Activated naive CD8-positive, alpha-beta T cell treated with anti-CD3 and anti-CD28 coated beads, Interleukin-2, amount 10 ng/mL, durations not matched to agents 7 days and 5 days (primary cell): ENCODE data around the gene SULT1C4. TPM values are rescaled to one million over a fixed set of nuclear protein-coding genes. Genes with fewer than 3 reads are reported as not detected.
"Not testable (repeated sequence)": the region's sequence is repeated elsewhere in the genome, so short reads cannot be mapped to it uniquely, and the experiment has no call there.

Experiments used
- ATAC-seq: fragments of 150-1000 bp; cut with Tn5 transposase; one replicate; pipeline ENCODE4 v1.10.0; 2021; ENCODE audit warnings: low read depth, moderate library complexity
- POLR2A ChIA-PET: fragments of 350-600 bp; sonication (Branson Sonifier 250); formaldehyde crosslinking; loops from one replicate; lab custom pipeline; 2021; ENCODE audit warnings: antibody characterized with exemption; lab: Charles Lee
- DNase-seq: peaks from one replicate; pipeline ENCODE4 v3.0.0; 2021
- H3K27ac Mint-ChIP-seq: one replicate; pipeline ENCODE4 v1.8.0; 2022; ENCODE audit warnings: mild to moderate bottlenecking, mixed read lengths
- H3K27me3 Mint-ChIP-seq: one replicate; pipeline ENCODE4 v1.8.0; 2022; ENCODE audit warnings: mild to moderate bottlenecking, moderate library complexity, mixed read lengths
- H3K36me3 Mint-ChIP-seq: one replicate; pipeline ENCODE4 v1.8.0; 2021; ENCODE audit warnings: mild to moderate bottlenecking, mixed read lengths
- H3K4me1 Mint-ChIP-seq: one replicate; pipeline ENCODE4 v1.8.0; 2021; ENCODE audit warnings: mixed read lengths
- H3K4me3 Mint-ChIP-seq: one replicate; pipeline ENCODE4 v1.8.0; 2022; ENCODE audit warnings: mild to moderate bottlenecking, moderate library complexity, mixed read lengths
- H3K9me3 Mint-ChIP-seq: one replicate; pipeline ENCODE4 v1.8.0; 2021; ENCODE audit warnings: mixed read lengths
- total RNA-seq, 2 experiments: library from RNA; stranded (reverse); gene quantifications; one replicate each; pipeline ENCODE4 v1.2.3, GENCODE V29; 2021

Gene SULT1C4
- total RNA-seq, result not detected

DNA sequence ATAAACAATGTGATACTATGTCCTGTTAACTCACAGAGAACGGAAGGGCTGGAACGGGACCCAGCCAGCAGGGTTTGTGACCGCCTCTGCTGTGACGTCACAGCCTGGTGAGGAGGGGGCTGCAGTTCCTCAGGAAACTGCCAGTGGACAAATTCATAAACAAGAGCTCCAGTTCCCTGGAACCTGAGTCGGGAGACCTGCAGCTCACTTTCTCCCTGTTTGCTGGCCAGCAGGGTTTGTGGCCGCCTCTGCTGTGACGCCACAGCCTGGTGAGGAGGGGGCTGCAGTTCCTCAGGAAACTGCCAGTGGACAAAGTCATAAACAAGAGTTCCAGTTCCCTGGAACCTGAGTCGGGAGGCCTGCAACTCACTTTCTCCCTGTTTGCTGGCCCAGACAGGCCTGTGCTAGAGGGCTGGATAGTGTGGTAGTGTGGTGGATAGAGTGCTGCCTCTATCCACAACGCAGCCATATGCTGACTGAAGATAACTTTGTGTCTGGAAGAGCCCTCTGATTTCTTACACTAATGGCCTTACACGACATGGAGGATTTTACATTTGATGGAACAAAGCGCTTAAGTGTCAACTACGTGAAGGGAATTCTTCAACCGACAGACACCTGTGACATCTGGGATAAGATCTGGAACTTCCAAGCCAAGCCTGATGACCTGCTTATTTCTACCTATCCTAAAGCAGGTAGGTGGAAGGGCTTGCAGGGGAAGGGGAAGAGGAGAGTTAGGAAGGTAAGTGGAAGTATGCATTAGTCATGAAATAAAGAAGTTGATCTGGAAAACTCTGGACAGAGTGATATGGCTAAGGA, at the start of gene SULT1C4:
SULT1C4 (plus strand) TSS at position 140 of the 816 bp plus-strand sequence; CDS start at position 524, 384 bp downstream.
- Mint-ChIP-seq H3K27me3 (peaks cover 10% of the 10 kb centered on the region), H3K36me3 (no peaks in the 10 kb centered on the region), H3K9me3 (no peaks in the 10 kb centered on the region), H3K27ac (no peak within 1 kb of the TSS), H3K4me3 (no peak within 1 kb of the TSS), H3K4me1 (no peaks in the 10 kb centered on the region)
- ATAC-seq (no peak), DNase-seq (no peak)
- POLR2A ChIA-PET, result no interaction called here

DNA sequence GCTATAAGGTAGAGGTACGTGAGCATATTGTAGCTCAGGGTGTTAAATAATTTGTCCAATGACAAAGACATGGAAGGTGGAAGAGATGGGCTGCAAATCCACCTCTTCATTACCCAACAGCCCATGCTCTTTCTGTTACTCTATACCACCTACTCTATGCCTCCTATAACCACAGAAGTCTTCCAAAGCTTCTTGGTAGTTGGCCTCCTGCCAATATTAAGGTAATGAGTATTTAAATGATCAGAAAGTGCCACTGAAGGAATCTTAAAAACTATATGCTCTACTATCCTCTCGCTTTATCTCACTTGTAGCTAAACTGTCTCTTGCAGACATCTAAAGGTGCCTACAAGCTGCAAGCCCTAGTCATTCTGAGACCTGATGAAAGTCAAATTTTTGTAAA, 48.0 kb upstream of the SULT1C4 start:
- Mint-ChIP-seq H3K9me3 (peaks cover 1% of the 10 kb centered on the region), H3K27ac (no peak overlapping the region), H3K4me1 (no peaks in the 10 kb centered on the region), H3K27me3 (peaks cover 8% of the 10 kb centered on the region), H3K4me3 (no peak overlapping the region), H3K36me3 (no peaks in the 10 kb centered on the region)
- ATAC-seq, result no peak
- POLR2A ChIA-PET, result no interaction called here
- DNase-seq, result no peak

DNA sequence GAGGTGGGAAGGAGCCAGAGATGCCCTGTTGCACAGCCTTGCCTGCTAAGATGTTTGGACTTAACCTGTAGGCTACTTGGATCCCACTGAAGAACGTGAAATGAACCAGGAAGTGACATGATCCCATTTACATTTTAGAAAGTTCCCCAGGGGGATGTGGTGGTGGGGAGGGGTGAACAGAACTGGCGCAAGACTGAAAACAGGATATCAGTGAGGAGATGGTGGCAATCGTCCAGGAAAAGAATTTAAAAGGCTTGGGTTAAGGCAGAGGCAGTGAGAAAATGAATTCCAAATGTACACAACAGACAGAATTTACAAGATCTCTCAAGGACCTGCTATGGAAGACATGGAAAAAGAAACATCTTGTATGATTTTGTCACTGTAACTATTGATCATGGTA, 46.8 kb upstream of the SULT1C4 start:
- no peak overlapping the region for H3K4me3 Mint-ChIP-seq
- peaks cover 8% of the 10 kb centered on the region for H3K27me3 Mint-ChIP-seq
- no peak overlapping the region for H3K27ac Mint-ChIP-seq
- no peaks in the 10 kb centered on the region for H3K4me1 Mint-ChIP-seq
- no peak for ATAC-seq
- no peak for DNase-seq
- peaks cover 1% of the 10 kb centered on the region for H3K9me3 Mint-ChIP-seq
- POLR2A ChIA-PET, result no interaction called here
- no peaks in the 10 kb centered on the region for H3K36me3 Mint-ChIP-seq

DNA sequence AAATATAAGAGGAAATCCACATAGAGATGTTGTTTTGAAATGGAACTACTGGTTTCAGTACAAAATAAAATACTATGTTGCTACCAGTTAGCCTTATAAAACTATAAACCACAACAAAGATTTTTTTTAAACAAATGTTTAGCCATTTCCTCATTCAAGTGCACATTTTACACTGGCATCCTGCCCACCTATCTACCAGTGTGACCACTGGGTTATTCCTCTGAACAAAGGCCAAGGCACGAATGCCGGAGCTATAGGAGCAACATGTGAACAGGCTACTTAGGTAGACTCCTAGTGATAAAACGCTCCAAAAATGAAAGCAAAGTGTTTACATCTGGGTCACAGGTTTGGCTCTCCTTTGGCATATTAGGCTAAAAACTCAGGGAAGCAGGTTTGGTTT, 31.8 kb upstream of the SULT1C4 start:
- DNase-seq, result no peak
- no peaks in the 10 kb centered on the region for H3K36me3 Mint-ChIP-seq
- no peak overlapping the region for H3K27ac Mint-ChIP-seq
- ATAC-seq, result no peak
- POLR2A ChIA-PET, result no interaction called here
- H3K4me1 Mint-ChIP-seq, result no peaks in the 10 kb centered on the region
- H3K27me3 Mint-ChIP-seq, result peaks cover 3% of the 10 kb centered on the region
- no peak overlapping the region for H3K4me3 Mint-ChIP-seq
- H3K9me3 Mint-ChIP-seq, result no peaks in the 10 kb centered on the region

DNA sequence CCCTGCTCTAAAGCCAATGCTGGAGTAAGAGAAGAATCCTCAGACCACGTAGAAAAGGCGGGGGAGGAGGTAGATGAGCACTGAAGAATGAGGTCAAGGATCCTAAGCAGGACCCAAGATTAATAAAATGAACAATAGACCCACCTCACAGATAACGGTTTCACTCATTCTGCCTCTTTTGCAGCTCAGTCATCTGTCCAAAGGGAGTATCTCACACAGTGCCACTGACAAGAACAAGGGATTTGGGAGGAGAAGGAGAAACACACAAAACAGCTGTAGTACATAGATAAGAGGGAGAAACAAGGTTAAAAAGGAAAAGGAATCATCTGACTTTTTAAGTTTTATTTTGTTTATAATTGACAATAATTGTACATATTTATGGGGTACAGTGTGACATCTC, 30.9 kb upstream of the SULT1C4 start:
- Mint-ChIP-seq H3K4me3 (no peak overlapping the region), H3K27ac (no peak overlapping the region), H3K27me3 (peaks cover 3% of the 10 kb centered on the region), H3K4me1 (no peaks in the 10 kb centered on the region), H3K9me3 (no peaks in the 10 kb centered on the region), H3K36me3 (no peaks in the 10 kb centered on the region)
- DNase-seq, result no peak
- no peak for ATAC-seq
- POLR2A ChIA-PET, result no interaction called here

DNA sequence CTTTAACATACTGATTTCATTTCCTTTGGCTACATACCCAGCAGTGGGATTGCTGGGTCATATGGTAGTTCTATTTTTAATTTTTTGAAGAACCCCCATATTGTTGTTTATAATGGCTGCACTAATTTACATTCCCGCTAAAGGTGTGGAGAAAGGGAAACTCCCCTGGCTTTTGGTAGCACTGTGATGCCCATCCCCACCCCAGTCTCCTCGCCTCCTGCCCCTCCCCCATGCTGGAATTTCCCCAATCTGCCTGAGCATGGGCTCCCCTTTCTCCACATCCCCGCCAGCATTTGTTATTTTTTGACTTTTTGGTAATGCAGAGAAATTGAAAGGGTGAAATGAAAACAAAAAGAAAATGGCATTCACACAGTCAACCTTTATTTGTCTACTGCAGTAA, 30.0 kb upstream of the SULT1C4 start:
- DNase-seq (no peak), ATAC-seq (no peak)
- Mint-ChIP-seq H3K27ac (no peak overlapping the region), H3K36me3 (no peaks in the 10 kb centered on the region), H3K27me3 (peaks cover 8% of the 10 kb centered on the region), H3K9me3 (no peaks in the 10 kb centered on the region), H3K4me1 (no peaks in the 10 kb centered on the region), H3K4me3 (no peak overlapping the region)
- POLR2A ChIA-PET, result no interaction called here

DNA sequence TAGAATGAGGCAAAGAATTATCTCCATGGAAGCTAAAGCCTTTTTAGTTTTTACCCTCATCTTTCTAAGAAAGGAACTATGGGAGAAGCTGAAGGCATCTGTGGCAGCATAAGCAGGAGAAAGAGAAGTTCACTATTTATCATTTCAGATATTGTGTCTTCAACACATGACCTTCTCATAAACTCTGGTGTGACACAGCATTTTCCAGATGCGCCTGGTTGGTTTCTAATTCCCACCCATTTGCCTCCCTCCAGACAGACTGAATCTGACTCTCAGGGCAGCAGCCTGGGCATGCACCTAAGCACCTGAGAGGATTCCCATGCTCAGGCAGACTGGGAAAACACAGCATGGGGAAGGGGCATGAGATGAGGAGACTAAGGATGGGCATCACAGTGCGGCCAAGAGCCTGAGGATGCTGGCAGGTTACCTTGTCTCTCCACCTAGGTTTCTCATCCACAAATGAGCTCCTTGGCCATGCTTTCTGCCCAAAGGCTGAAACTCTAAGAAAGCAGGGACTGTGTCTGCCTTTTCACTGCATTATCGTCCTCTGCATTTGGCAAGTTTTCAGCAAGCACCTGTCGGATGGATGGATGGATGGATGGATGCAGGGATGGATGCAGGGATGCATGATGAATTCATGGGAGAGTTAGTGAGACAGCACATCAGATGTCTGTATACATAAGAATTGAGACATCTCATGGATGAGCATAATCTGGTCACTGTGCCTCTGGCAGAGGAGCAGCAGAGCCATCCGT, 28.8 kb upstream of the SULT1C4 start:
- POLR2A ChIA-PET, result no interaction called here
- no peak overlapping the region for H3K27ac Mint-ChIP-seq
- no peak overlapping the region for H3K4me3 Mint-ChIP-seq
- no peaks in the 10 kb centered on the region for H3K9me3 Mint-ChIP-seq
- peaks cover 5% of the 10 kb centered on the region for H3K27me3 Mint-ChIP-seq
- ATAC-seq (no peak), DNase-seq (no peak)
- H3K4me1 Mint-ChIP-seq, result no peaks in the 10 kb centered on the region
- no peaks in the 10 kb centered on the region for H3K36me3 Mint-ChIP-seq

DNA sequence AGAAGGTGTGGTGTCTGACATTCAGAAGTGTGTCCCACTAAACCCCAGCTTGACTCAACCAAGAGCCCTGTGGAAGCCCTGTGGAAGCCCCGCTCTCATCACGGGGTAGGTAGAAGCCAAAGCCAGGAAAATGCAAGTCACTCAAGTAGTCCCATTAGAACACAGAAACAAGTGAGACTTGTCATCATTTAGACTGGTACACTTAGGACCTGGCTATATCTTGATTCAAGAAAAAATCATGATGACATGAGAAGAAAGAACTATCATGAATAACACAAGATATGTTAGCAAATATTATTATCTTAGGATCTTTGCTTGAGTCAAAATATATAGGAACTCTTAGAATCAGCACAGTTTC, 28.2 kb upstream of the SULT1C4 start:
- POLR2A ChIA-PET, result no interaction called here
- Mint-ChIP-seq H3K9me3 (no peaks in the 10 kb centered on the region), H3K4me1 (no peaks in the 10 kb centered on the region)

DNA sequence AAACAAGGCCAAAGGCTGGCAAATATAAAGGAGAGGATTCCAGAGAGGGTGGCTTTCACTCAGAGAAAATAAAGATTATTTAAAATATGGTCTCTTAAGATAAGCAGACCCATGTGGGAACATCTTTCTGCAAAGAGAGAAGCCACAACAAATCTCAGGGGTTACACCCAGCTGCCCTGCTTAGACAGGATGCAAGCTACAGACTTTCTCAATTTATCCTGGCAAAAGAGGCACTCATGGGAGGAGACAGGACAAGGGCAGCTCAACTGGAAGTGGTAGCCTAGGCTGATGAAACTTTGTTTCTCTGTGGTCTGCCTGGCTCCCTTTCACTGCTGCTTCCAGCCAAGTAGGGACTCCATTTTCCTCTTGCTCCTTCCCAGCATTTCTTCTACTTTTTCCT, 25.9 kb upstream of the SULT1C4 start:
- no peak overlapping the region for H3K4me3 Mint-ChIP-seq
- H3K27ac Mint-ChIP-seq, result no peak overlapping the region
- ATAC-seq (no peak), DNase-seq (no peak)
- H3K4me1 Mint-ChIP-seq, result no peaks in the 10 kb centered on the region
- POLR2A ChIA-PET, result no interaction called here
- H3K9me3 Mint-ChIP-seq, result no peaks in the 10 kb centered on the region
- no peaks in the 10 kb centered on the region for H3K36me3 Mint-ChIP-seq
- H3K27me3 Mint-ChIP-seq, result peaks cover 8% of the 10 kb centered on the region

More for the DNA sequence above, 28.2 kb upstream of the SULT1C4 start:
- DNase-seq, result no peak
- Mint-ChIP-seq H3K36me3 (no peaks in the 10 kb centered on the region), H3K27ac (no peak overlapping the region), H3K4me3 (no peak overlapping the region), H3K27me3 (peaks cover 5% of the 10 kb centered on the region)
- no peak for ATAC-seq

DNA sequence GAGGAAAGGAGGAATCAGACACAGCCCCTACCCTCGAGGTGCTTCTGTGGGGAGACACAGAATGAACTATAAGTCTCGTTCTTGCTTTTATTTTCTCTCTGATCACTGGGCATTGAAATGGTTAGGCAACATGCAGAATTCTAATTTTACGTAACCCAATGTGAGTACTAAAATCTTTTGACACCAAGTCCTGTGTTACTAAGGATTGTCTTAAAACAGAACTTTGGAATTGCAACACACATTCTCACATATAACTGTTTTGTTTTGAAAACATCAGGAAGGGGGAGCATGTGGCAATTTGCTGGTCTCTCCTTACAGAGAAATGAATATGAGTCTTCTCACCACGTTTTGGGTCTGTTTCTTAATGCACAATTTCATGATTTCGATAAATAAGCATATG, 23.6 kb upstream of the SULT1C4 start:
- ATAC-seq (no peak), DNase-seq (no peak)
- Mint-ChIP-seq H3K36me3 (no peaks in the 10 kb centered on the region), H3K27me3 (peaks cover 14% of the 10 kb centered on the region), H3K4me3 (no peak overlapping the region), H3K27ac (no peak overlapping the region), H3K4me1 (peaks cover under 1% of the 10 kb centered on the region), H3K9me3 (no peaks in the 10 kb centered on the region)
- POLR2A ChIA-PET, result no interaction called here

DNA sequence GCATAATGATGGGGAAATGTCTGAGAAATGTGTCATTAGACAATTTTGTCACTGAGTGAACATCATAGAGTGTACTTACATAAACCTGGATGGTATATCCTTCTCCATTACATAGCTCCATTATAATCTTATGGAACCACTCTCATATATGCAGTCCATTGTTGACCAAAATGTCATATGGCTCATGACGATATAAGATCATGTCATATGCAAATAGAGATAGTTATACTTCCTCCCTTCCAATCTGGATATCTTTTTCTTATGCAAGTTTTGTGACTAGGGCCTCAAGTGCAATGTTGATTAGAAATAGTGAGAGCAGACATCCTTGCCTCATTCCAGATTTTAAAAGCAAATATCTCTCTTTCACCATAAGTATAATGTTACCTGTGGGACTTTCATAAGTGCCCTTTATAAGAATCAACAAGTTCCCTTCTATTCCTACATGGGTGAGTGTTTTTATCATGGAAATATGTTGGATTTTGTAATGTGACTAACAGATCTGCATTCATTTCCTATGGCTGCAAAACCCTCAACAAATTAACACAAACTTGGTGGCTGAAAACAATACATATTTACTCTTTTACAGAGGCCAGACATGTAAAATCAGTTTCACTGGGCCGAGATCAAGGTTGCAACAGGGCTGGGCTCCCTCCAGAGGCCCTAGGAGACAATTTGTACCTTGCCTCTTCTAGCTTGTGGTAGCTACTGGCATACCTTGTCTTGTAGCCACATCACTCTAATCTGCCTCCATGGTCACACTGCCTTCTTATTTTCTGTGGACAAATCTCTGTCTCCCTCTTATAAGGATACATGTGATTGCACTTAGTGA, 21.6 kb upstream of the SULT1C4 start:
- no peak overlapping the region for H3K27ac Mint-ChIP-seq
- ATAC-seq, result no peak
- H3K9me3 Mint-ChIP-seq, result no peaks in the 10 kb centered on the region
- no peak for DNase-seq
- peaks cover 4% of the 10 kb centered on the region for H3K4me1 Mint-ChIP-seq
- peaks cover 22% of the 10 kb centered on the region for H3K27me3 Mint-ChIP-seq
- H3K36me3 Mint-ChIP-seq, result peaks cover 2% of the 10 kb centered on the region
- no peak overlapping the region for H3K4me3 Mint-ChIP-seq
- POLR2A ChIA-PET, result no interaction called here

DNA sequence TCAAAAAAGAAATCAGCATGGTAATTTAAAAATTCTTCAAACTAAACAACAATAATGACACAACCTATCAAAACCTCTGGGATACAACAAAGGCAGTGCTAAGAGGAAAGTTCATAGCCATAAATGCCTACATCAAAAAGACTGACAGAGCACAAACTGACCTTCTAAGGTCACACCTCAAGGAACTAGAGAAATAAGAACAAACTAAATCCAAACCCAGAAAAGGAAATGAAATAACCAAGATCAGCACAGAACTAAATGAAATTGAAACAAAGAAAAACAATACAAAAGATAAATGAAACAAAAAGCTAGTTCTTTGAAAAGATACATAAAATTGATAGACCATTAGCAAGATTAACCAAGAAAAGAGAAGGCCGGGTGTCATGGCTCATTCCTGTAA, 18.4 kb upstream of the SULT1C4 start:
- H3K9me3 Mint-ChIP-seq, H3K36me3 Mint-ChIP-seq, H3K4me3 Mint-ChIP-seq, H3K4me1 Mint-ChIP-seq, POLR2A ChIA-PET, DNase-seq, ATAC-seq, H3K27ac Mint-ChIP-seq: not testable (repeated sequence)
- peaks cover 23% of the 10 kb centered on the region for H3K27me3 Mint-ChIP-seq

DNA sequence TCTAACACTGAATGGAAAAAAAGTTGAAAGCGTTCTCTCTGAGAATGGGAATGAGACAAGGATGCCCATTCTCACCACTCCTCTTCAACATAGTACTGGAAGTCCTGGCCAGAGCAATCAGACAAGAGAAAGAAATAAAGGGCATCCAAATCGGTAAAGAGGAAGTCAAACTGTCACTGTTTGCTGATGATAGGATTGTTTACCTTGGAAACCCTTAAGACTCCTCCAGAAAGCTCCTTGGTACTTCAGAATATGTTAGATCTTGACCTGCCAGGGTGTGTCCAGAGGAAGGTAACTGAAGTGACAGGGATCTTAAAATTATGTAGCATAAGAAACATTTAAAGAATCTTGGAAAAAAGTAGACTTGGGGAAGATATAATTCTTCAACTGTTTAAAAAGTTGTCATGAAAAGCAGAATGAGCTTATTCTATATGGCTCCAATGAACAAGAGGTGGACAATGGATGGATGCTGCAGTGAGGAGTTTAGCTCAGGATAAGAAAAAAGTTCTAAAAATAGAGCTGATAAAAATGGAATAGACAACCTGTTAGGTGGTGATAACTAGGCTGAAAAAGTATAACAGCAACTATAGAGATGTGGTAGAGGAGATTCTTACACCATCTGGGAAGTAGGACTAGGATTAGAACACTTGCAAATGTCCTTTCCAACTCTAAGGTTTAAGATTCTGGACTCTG, 16.8 kb upstream of the SULT1C4 start:
- ATAC-seq (no peak), DNase-seq (no peak)
- peaks cover 2% of the 10 kb centered on the region for H3K36me3 Mint-ChIP-seq
- H3K4me1 Mint-ChIP-seq, result peaks cover 4% of the 10 kb centered on the region
- peaks cover 25% of the 10 kb centered on the region for H3K27me3 Mint-ChIP-seq
- no peaks in the 10 kb centered on the region for H3K9me3 Mint-ChIP-seq
- no peak overlapping the region for H3K4me3 Mint-ChIP-seq
- POLR2A ChIA-PET, result no interaction called here
- H3K27ac Mint-ChIP-seq, result no peak overlapping the region
